ENCODE results near the gene EGFR. TPM values are rescaled to one million over a fixed set of nuclear protein-coding genes. Genes with fewer than 3 reads are reported as not detected.

The EGFR gene
- total RNA-seq, 2 experiments from 2014 or later: not detected

- no peak overlapping the region for H3K4me3 Mint-ChIP-seq
- H3K27me3 Mint-ChIP-seq: peaks cover 5% of the 10 kb centered on the region
- H3K27ac Mint-ChIP-seq: no peak overlapping the region
- H3K9me3 Mint-ChIP-seq: no peaks in the 10 kb centered on the region
- DNase-seq: no peak
- H3K36me3 Mint-ChIP-seq (ENCODE audit: low read depth): no peaks in the 10 kb centered on the region
- CTCF ChIA-PET: no interaction called here
- POLR2A ChIA-PET: no interaction called here
- peaks cover 6% of the 10 kb centered on the region for H3K4me1 Mint-ChIP-seq
These were observed 170.4 kb downstream of the EGFR start for GRCh38 chr7:55189146-55189766.

GRCh38 chr7:55189878-55190436 is 171.1 kb downstream of the EGFR start:
- CTCF ChIA-PET: no interaction called here

DNA sequence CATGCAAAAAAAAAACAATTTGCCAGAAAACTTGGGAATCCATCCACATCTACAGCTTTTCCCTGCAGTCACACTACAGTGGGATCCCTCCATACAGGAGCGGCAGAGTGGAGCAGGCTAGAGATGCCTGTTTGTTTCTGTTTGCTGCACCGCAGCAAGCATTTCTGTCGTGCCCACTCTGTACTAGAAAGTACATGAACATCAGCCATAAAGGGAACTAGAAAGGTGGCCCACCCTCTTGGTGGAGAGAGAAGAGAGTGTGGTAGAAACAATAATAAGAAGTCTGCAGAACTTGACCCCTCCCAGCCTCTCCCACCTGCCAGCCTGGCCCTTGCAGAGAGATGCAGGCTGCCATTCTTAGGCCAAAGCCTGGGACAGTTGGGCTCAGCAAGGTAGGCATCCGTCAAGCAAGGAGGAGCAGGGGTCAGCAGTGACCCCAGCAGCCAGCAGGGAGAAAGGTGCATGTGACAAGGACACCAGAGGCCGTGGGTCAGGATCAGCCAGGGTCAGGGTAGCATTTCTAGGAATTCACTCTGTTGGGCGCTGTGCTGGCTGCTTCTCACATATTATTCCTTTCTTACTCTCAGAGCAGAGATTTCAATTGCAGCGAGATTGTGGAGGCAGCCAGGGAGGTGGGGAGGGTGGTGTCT is 171.8 kb downstream of the EGFR start:
- Mint-ChIP-seq H3K27ac (no peak overlapping the region), H3K4me1 (peaks cover 2% of the 10 kb centered on the region), H3K4me3 (no peak overlapping the region), H3K36me3 (ENCODE audit: low read depth) (no peaks in the 10 kb centered on the region), H3K27me3 (peaks cover 9% of the 10 kb centered on the region), H3K9me3 (no peaks in the 10 kb centered on the region)
- ChIA-PET POLR2A (no interaction called here), CTCF (no interaction called here)
- no peak for DNase-seq

More at GRCh38 chr7:55189878-55190436, 171.1 kb downstream of the EGFR start:
- Mint-ChIP-seq H3K4me3 (no peak overlapping the region), H3K9me3 (no peaks in the 10 kb centered on the region), H3K27me3 (peaks cover 7% of the 10 kb centered on the region), H3K36me3 (ENCODE audit: low read depth) (no peaks in the 10 kb centered on the region), H3K4me1 (peaks cover 6% of the 10 kb centered on the region), H3K27ac (no peak overlapping the region)
- POLR2A ChIA-PET: no interaction called here
- no peak for DNase-seq

GRCh38 chr7:55191161-55191925 is 172.5 kb downstream of the EGFR start:
- ChIA-PET POLR2A (no interaction called here), CTCF (interaction anchor here (1.4 kb wide), 1 partner anchor 64 kb away, joined by 3 read pairs; no protein-coding TSS in a partner anchor)
- H3K27ac Mint-ChIP-seq: no peak overlapping the region
- no peaks in the 10 kb centered on the region for H3K4me1 Mint-ChIP-seq
- no peak overlapping the region for H3K4me3 Mint-ChIP-seq
- H3K9me3 Mint-ChIP-seq: no peaks in the 10 kb centered on the region
- DNase-seq: no peak
- peaks cover 15% of the 10 kb centered on the region for H3K27me3 Mint-ChIP-seq
- no peaks in the 10 kb centered on the region for H3K36me3 Mint-ChIP-seq (ENCODE audit: low read depth)

GRCh38 chr7:55191926-55192692 is 173.3 kb downstream of the EGFR start:
- POLR2A ChIA-PET: no interaction called here

GRCh38 chr7:55192723-55193122 is 173.9 kb downstream of the EGFR start:
- peaks cover 28% of the 10 kb centered on the region for H3K27me3 Mint-ChIP-seq
- POLR2A ChIA-PET: no interaction called here
- H3K4me1 Mint-ChIP-seq: no peaks in the 10 kb centered on the region
- H3K4me3 Mint-ChIP-seq: no peak overlapping the region
- no peaks in the 10 kb centered on the region for H3K9me3 Mint-ChIP-seq
- CTCF ChIA-PET: interaction anchor here (1.4 kb wide), 1 partner anchor 63 kb away, joined by 3 read pairs; no protein-coding TSS in a partner anchor
- DNase-seq: no peak
- H3K36me3 Mint-ChIP-seq (ENCODE audit: low read depth): no peaks in the 10 kb centered on the region
- no peak overlapping the region for H3K27ac Mint-ChIP-seq

More at GRCh38 chr7:55191926-55192692, 173.3 kb downstream of the EGFR start:
- H3K27me3 Mint-ChIP-seq: peaks cover 23% of the 10 kb centered on the region
- DNase-seq: peak; percentile 12
- H3K9me3 Mint-ChIP-seq: no peaks in the 10 kb centered on the region
- CTCF ChIA-PET: interaction anchor here (1.4 kb wide), 1 partner anchor 63 kb away, joined by 3 read pairs; no protein-coding TSS in a partner anchor
- H3K27ac Mint-ChIP-seq: no peak overlapping the region
- no peak overlapping the region for H3K4me3 Mint-ChIP-seq
- no peaks in the 10 kb centered on the region for H3K36me3 Mint-ChIP-seq (ENCODE audit: low read depth)
- no peaks in the 10 kb centered on the region for H3K4me1 Mint-ChIP-seq

DNA sequence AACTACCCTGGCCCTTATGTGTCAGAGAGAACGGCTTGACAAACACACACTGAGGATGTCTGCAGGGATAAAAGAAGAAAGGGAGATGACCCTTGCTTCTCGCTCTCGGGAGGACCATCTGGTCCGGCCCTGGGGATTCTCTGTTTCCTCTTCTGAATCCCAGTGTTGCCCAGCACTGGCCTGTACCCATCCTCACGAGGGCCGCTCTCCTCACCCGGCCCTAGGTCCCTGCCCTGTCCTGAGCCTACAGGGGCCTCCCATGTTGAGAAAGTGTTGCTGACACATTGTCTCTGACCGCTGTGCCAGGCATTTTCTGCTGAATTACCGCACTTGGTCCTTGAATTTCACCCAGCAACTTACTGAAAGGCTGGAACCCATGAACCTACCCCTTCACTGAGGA is 174.4 kb downstream of the EGFR start:
- H3K4me1 Mint-ChIP-seq: no peaks in the 10 kb centered on the region
- CTCF ChIA-PET: no interaction called here

DNA sequence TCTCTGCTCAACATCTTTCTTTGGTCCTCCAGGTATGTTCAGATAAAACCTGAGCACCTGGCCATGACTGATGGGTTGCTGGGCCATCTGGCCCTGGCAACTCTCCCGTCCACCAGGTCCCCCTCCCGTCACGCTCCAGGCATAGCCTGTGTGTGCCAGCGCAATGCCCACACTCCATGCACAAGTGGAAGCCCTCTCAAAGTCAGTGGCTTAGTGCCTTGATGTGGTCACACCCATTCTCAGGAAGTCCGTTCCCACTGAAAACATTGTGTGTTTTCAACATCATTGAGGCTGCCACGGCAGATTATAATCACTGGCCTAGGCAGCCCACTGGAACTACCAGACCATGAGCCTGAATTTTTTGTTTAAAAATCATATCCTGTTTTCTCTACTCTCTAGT is 175.7 kb downstream of the EGFR start:
- Mint-ChIP-seq H3K9me3 (no peaks in the 10 kb centered on the region), H3K36me3 (ENCODE audit: low read depth) (no peaks in the 10 kb centered on the region), H3K4me1 (no peaks in the 10 kb centered on the region), H3K27me3 (peaks cover 29% of the 10 kb centered on the region), H3K27ac (no peak overlapping the region), H3K4me3 (no peak overlapping the region)
- ChIA-PET POLR2A (no interaction called here), CTCF (no interaction called here)
- no peak for DNase-seq

More for the DNA sequence above, 174.4 kb downstream of the EGFR start:
- Mint-ChIP-seq H3K27ac (no peak overlapping the region), H3K36me3 (ENCODE audit: low read depth) (no peaks in the 10 kb centered on the region), H3K4me3 (no peak overlapping the region), H3K9me3 (no peaks in the 10 kb centered on the region), H3K27me3 (peaks cover 26% of the 10 kb centered on the region)
- DNase-seq: no peak
- POLR2A ChIA-PET: no interaction called here

DNA sequence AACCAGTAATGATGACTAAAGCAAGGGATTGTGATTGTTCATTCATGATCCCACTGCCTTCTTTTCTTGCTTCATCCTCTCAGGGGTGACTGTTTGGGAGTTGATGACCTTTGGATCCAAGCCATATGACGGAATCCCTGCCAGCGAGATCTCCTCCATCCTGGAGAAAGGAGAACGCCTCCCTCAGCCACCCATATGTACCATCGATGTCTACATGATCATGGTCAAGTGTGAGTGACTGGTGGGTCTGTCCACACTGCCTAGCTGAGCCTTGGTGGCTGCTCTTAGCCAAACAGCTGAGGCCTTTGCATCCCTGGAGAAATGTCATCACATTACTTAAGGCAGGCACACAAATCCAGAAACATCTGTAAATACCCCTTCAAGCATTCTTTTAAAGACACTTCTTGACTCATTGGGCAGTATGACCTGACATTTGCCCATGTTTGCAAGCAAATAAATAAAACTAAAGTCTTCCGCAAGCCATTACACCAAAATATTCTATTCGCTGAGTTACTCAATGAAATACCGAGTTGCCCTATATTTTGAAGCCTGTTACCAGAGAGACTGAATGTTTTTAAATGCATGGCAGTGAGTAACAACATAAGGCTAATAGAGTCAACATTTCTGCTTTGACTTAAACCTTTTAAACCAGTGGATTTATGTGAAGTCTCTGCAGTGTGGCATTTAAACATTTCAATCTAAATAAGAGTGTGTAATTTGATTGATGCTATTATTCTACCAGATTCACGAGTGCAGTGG is 180.0 kb downstream of the EGFR start:
- ChIA-PET CTCF (no interaction called here), POLR2A (no interaction called here)
- Mint-ChIP-seq H3K27ac (no peak overlapping the region), H3K9me3 (no peaks in the 10 kb centered on the region), H3K27me3 (peaks cover 29% of the 10 kb centered on the region), H3K36me3 (ENCODE audit: low read depth) (no peaks in the 10 kb centered on the region), H3K4me1 (no peaks in the 10 kb centered on the region), H3K4me3 (no peak overlapping the region)
- DNase-seq: no peak

DNA sequence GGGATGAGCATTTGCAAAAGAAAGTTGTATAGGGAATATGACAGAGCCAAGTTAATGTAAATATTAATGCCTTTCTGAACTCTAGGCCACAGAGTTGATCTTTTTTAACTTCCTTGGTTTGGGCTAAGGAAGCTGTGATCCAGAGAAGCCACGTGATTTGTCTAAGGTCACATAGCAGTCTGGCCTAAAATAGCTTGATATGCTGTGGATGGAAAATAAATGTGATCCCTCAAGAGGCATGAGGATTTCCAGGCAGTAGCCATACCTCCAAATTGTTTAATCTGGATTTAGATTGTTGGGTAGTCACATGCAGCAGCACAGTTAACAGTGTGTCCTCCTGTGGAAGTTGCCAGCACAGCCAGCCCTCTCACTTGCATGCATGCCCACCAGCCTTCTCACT is 180.6 kb downstream of the EGFR start:
- CTCF ChIA-PET: no interaction called here
- Mint-ChIP-seq H3K27ac (no peak overlapping the region), H3K4me3 (no peak overlapping the region), H3K36me3 (ENCODE audit: low read depth) (no peaks in the 10 kb centered on the region), H3K9me3 (no peaks in the 10 kb centered on the region), H3K27me3 (peaks cover 28% of the 10 kb centered on the region), H3K4me1 (no peaks in the 10 kb centered on the region)
- POLR2A ChIA-PET: no interaction called here
- DNase-seq: no peak

GRCh38 chr7:55200441-55200840 is 181.6 kb downstream of the EGFR start:
- H3K36me3 Mint-ChIP-seq (ENCODE audit: low read depth): no peaks in the 10 kb centered on the region
- ChIA-PET POLR2A (no interaction called here), CTCF (no interaction called here)
- no peaks in the 10 kb centered on the region for H3K9me3 Mint-ChIP-seq
- H3K4me1 Mint-ChIP-seq: no peaks in the 10 kb centered on the region
- peaks cover 24% of the 10 kb centered on the region for H3K27me3 Mint-ChIP-seq
- no peak overlapping the region for H3K27ac Mint-ChIP-seq
- no peak overlapping the region for H3K4me3 Mint-ChIP-seq
- DNase-seq: no peak

- Mint-ChIP-seq H3K4me3 (no peak overlapping the region), H3K4me1 (peaks cover 4% of the 10 kb centered on the region), H3K27me3 (peaks cover 9% of the 10 kb centered on the region), H3K36me3 (ENCODE audit: low read depth) (no peaks in the 10 kb centered on the region), H3K9me3 (no peaks in the 10 kb centered on the region), H3K27ac (no peak overlapping the region)
- CTCF ChIA-PET: no interaction called here
- POLR2A ChIA-PET: no interaction called here
- DNase-seq: no peak
These were observed 183.5 kb downstream of the EGFR start for GRCh38 chr7:55202150-55202913.

Data from activated CD4-positive, alpha-beta memory T cell treated with anti-CD3 and anti-CD28 coated beads, Interleukin-2, amount 10 ng/mL, durations not matched to agents 7 days and 5 days (primary cell).